Measurements from ENCODE around the gene PIP5K1B. TPM values are rescaled to one million over a fixed set of nuclear protein-coding genes. Genes with fewer than 3 reads are reported as not detected.

Gene PIP5K1B
- total RNA-seq, 1 experiment from 2014 or later = 2.5 TPM

DNA sequence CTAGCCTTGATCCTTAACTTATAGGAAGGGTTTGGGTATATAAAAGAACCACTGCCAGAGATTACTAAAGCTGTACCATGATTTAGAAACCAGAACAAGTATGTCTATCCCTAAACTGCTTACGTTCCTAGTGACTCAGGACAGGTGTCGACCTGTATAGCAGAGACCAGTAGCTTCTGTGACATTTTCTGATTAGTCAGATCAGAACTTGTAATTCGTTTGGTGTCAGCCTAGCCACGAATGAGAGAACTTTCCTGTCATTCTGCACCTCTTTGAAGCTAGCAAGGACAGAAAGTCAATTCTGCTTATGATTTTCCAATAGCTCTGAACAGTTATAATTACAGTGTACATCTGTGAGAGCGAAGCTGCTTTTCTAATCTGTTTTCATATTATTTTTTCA lies 269.4 kb downstream of the PIP5K1B start:
- Histone ChIP-seq H3K23ac (ENCODE audit: insufficient read length, low read depth, low read length) (no peak overlapping the region), H4K8ac (replicated peaks; ENCODE audit: insufficient read length, low read depth, low read length) (no peak overlapping the region), H4K91ac (ENCODE audit: insufficient read length, low read depth, low read length) (no peak overlapping the region), H2AFZ (ENCODE audit: low read length) (no peak overlapping the region), H3K4ac (ENCODE audit: low read depth, low read length) (no peak overlapping the region), H3K27me3 (ENCODE audit: insufficient read depth, low read length) (no peaks in the 10 kb centered on the region), H3K14ac (ENCODE audit: insufficient read depth, low read length) (no peak overlapping the region), H2BK15ac (ENCODE audit: low read depth, low read length) (no peak overlapping the region), H3T11ph (ENCODE audit: low read length) (no peak overlapping the region), H3K4me1 (ENCODE audit: insufficient read depth, low read length) (peaks cover 2% of the 10 kb centered on the region; the same call in 1 of the 2 replicates), H3K27ac (ENCODE audit: insufficient read length, low read depth, low read length) (no peak overlapping the region), H3K56ac (ENCODE audit: insufficient read length, low read depth, low read length) (no peak overlapping the region), H3K23me2 (ENCODE audit: insufficient read length, low read depth, low read length, poor library complexity, severe bottlenecking) (no peaks in the 10 kb centered on the region), H4K5ac (ENCODE audit: insufficient read length, low read depth, low read length) (no peak overlapping the region), H2BK5ac (ENCODE audit: insufficient read length, low read length) (no peak overlapping the region), H4K20me1 (ENCODE audit: control insufficient read depth, insufficient read depth, insufficient read length) (no peaks in the 10 kb centered on the region), H3K79me2 (ENCODE audit: insufficient read depth, low read length) (no peaks in the 10 kb centered on the region), H2AK5ac (ENCODE audit: insufficient read length, low read length) (no peak overlapping the region), H3K9ac (ENCODE audit: extremely low read depth, insufficient read length, low read length) (no peak overlapping the region), H3K9me3 (ENCODE audit: control insufficient read depth, low read depth, low read length) (no peaks in the 10 kb centered on the region), H2BK12ac (ENCODE audit: insufficient read length, low read depth, low read length) (no peak overlapping the region), H3K79me1 (ENCODE audit: insufficient read depth, low read depth, low read length, poor library complexity, severe bottlenecking) (no peaks in the 10 kb centered on the region), H2BK20ac (ENCODE audit: low read depth, low read length, poor library complexity, severe bottlenecking) (no peak overlapping the region), H2BK120ac (ENCODE audit: low read depth, low read length, poor library complexity, severe bottlenecking) (no peak overlapping the region), H3K18ac (ENCODE audit: insufficient read length, low read depth, low read length) (no peak overlapping the region), H3K4me2 (ENCODE audit: insufficient read depth, insufficient read length, low read length) (no peak overlapping the region)
- H3K4me3 Mint-ChIP-seq = no peak overlapping the region
- TF ChIP-seq, protein P1, sequence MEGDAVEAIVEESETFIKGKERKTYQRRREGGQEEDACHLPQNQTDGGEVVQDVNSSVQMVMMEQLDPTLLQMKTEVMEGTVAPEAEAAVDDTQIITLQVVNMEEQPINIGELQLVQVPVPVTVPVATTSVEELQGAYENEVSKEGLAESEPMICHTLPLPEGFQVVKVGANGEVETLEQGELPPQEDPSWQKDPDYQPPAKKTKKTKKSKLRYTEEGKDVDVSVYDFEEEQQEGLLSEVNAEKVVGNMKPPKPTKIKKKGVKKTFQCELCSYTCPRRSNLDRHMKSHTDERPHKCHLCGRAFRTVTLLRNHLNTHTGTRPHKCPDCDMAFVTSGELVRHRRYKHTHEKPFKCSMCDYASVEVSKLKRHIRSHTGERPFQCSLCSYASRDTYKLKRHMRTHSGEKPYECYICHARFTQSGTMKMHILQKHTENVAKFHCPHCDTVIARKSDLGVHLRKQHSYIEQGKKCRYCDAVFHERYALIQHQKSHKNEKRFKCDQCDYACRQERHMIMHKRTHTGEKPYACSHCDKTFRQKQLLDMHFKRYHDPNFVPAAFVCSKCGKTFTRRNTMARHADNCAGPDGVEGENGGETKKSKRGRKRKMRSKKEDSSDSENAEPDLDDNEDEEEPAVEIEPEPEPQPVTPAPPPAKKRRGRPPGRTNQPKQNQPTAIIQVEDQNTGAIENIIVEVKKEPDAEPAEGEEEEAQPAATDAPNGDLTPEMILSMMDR (conservative IDR thresholded peaks at IDR 0.05) = no peak
- no CpG with 5 or more reads among the region's 5 CpGs for WGBS (ENCODE audit: extremely low coverage, insufficient read length, low lambda C conversion rate)
- H3K27me3 Mint-ChIP-seq (ENCODE audit: low read depth) = no peaks in the 10 kb centered on the region; the same call in 1 of the 2 replicates
- H3K27ac Mint-ChIP-seq = no peak overlapping the region
- peaks cover 8 to 15% of the 10 kb centered on the region in 2 experiments for H3K9me3 Mint-ChIP-seq
- DNase-seq = no peak
- H3K4me1 Mint-ChIP-seq = peaks cover 1 to 3% of the 10 kb centered on the region in 2 experiments
- peaks cover 12 to 15% (median 12%) of the 10 kb centered on the region in 3 experiments for H3K36me3 Mint-ChIP-seq (ENCODE audit: insufficient read depth in 1 of 3, low read depth in 3 of 3)
